Large intestine (tissue), 3 donors: ENCODE measurements around the gene GPR132. TPM values are rescaled to one million over a fixed set of nuclear protein-coding genes. Genes with fewer than 3 reads are reported as not detected.

Experiments
- DNase-seq, 2 donors: peaks; one replicate each; pipeline versions ENCODE4 v3.0.0 to v3.0.0-alpha.2; 2013
- H3K27ac ChIP-seq: one replicate; pipeline ENCODE4 v1.5.1; 2013; ENCODE audit warnings: low read length
- H3K27me3 ChIP-seq: 2 replicates; pipeline ENCODE4 v1.6.1; 2013; ENCODE audit warnings: low read length; ENCODE audit not compliant: control insufficient read depth, insufficient read depth
- H3K36me3 ChIP-seq: 2 replicates; pipeline ENCODE4 v1.6.1; 2013; ENCODE audit warnings: low read length; ENCODE audit not compliant: control insufficient read depth, insufficient read depth
- H3K4me1 ChIP-seq: one replicate; pipeline ENCODE4 v1.6.1; 2013; ENCODE audit warnings: low read length; ENCODE audit not compliant: control insufficient read depth, insufficient read depth
- H3K4me3 ChIP-seq: one replicate; pipeline ENCODE4 v1.5.1; 2013; ENCODE audit warnings: low read length
- H3K9me3 ChIP-seq: one replicate; pipeline ENCODE4 v1.6.1; 2013; ENCODE audit warnings: mild to moderate bottlenecking, low read depth, low read length, moderate library complexity; ENCODE audit not compliant: control insufficient read depth
- WGBS: methylation state at CpG from one replicate; pipeline ENCODE4 v1.1.5; 2013; ENCODE audit warnings: low lambda C conversion rate; ENCODE audit not compliant: insufficient coverage; 5-methylcytosine and 5-hydroxymethylcytosine counted together
- polyA plus RNA-seq: library from polyadenylated mRNA; unstranded; fragments of 120-200 nt; gene quantifications from one replicate; pipeline ENCODE4 v1.2.1, GENCODE V29; 2013

Gene GPR132
- polyA plus RNA-seq, 1 donor: 1.5 TPM

DNA sequence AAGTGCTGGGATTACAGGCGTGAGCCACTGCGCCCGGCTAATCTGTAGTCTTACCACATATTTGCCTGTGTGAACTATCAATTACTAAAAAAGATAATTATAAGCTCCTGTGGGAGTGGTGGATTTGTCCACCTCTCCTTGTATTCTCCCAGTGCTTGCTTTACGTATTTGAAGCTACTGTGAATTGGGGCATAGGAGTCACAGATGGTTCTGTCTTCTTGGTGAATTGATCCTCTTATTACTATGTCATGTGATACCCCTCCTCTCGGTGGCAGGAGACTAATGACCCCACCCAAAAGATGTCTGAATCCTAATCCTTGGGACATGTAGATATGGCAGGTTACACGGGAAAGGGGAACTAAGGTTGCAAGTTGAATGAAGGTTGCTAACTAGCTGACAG, 11.8 kb downstream of the GPR132 start:
- no peak for DNase-seq
- Histone ChIP-seq H3K4me1 (peaks cover 7% of the 10 kb centered on the region), H3K36me3 (no peaks in the 10 kb centered on the region), H3K27me3 (no peaks in the 10 kb centered on the region), H3K9me3 (peaks cover 4% of the 10 kb centered on the region), H3K27ac (no peak overlapping the region), H3K4me3 (no peak overlapping the region)
- 100% methylated on average over 1 of the region's 6 CpGs for WGBS

DNA sequence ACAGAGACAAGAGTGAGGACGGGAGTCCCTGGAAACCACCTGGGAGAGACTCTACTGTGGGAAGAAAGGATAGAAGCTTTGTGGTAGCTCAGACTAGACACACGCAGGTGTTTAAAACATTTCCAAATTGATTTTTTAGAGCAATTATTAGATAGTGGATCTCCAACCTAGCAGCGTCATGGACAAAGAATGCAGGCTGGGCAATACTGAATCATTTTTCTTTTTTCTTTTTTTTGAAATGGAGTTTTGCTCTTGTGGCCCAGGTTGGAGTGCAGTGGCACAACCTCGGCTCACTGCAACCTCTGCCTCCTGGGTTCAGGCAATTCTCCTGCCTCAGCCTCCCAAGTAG, 13.1 kb downstream of the GPR132 start:
- no CpG with 5 or more reads among the region's 4 CpGs for WGBS
- H3K9me3 ChIP-seq: peaks cover 4% of the 10 kb centered on the region
- no peaks in the 10 kb centered on the region for H3K36me3 ChIP-seq
- no peak for DNase-seq
- no peak overlapping the region for H3K27ac ChIP-seq
- peaks cover 7% of the 10 kb centered on the region for H3K4me1 ChIP-seq
- H3K27me3 ChIP-seq: no peaks in the 10 kb centered on the region
- H3K4me3 ChIP-seq: no peak overlapping the region

DNA sequence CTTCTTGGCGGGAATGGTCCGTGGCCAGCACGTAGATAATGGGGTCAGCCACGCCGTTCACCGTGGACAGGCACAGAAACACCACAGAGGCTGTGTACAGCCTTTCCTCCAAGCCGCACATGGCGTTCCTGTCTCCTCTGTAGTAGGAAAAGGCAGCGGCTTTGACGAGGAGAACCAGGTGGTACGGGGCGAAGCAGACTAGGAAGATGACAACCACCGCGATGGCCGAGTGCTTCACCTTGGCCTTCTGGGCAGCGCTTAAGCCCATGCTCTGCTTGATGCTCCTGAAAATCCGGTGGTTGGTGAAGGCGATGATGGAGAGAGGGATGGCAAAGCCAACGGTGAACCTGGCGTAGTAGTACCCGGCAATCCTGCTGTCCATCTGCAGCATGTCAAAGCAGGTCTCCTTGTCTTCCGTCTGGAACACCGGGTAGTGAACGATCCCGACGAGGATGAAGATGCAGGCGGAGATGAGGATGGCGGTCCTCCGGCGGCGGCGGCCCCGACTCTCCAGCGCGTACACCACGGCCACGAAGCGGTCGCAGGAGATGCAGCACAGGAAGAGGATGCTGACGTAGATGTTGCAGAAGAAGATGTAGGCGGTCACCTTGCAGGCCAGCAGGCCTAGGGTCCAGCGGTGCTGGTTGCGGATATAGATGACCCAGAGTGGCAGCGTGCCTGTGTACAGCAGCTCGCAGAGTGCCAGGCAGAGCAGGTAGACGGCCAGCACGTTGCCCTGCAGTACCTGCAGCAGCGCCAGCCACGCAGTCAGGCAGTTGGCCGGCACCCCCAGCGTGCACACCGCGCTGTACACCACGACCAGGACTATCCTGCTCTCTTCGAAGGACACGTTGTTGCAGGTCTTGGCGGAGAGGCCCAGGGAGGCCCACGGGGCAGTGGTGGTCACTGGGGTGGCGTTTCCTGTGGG, 13.8 kb downstream of the GPR132 start:
- DNase-seq: no peak
- no CpG with 5 or more reads among the region's 59 CpGs for WGBS
- Histone ChIP-seq H3K4me3 (no peak overlapping the region), H3K9me3 (peaks cover 4% of the 10 kb centered on the region), H3K36me3 (no peaks in the 10 kb centered on the region), H3K27ac (no peak overlapping the region), H3K27me3 (no peaks in the 10 kb centered on the region), H3K4me1 (peaks cover 7% of the 10 kb centered on the region)

DNA sequence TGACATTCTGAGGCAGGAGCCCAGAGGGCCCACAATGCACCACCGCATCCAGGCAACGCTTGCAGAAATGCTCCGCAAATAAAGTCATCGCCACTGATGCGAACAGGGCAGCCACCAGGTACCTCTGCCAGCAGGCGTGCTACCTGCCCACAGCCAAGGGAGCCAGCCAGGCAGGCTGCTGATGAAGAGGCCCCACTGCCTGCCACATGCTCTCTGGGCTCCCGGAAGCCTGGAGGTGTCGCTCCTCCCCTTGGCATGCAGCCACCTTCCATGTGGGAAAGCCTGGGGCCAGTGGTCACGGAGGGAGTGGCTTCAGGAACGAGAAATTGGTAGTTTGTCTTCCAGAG, 14.7 kb downstream of the GPR132 start:
- H3K9me3 ChIP-seq: peaks cover 4% of the 10 kb centered on the region
- no CpG with 5 or more reads among the region's 10 CpGs for WGBS

DNA sequence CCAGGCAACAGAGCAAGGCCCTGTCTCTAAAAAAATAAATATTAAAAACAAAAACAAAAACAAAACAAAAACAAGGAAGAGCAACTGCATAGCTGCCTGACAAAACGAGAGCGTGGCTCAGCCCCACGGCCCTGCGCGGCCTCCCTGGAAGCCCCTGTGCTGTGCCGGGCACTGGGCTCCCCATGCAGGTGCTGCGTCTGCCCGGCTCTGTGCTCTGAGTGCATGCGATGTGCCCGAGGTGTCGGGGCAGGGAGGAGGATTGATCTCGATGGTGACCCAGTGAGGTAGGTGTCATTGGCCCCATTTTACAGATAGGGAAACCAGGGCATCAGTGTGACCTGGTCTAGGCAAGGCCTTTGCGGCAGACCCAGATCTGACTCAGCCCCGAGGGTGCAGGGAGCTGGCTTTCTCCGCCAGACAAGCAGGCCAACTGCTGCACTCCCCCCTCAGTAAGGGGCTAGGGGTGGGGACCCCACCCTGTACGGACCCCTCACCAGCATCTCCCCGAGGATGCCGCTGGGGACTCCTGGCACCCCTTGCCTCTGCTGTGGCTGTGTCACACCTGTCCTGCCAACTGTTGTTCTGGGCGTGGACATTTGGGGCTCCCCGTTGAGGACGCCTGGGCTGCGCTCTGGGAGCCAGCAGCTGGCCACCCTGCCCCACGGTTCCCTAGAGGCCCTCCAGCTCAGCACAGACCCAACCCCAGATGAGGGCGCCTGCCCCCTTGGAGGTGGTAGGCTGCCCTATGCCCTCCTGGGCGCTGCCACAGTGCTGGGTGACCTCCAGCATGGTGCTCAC, 15.3 kb downstream of the GPR132 start:
- Histone ChIP-seq H3K9me3 (peaks cover 4% of the 10 kb centered on the region), H3K27me3 (peaks cover 2% of the 10 kb centered on the region), H3K4me1 (peaks cover 7% of the 10 kb centered on the region), H3K4me3 (no peak overlapping the region), H3K36me3 (no peaks in the 10 kb centered on the region), H3K27ac (no peak overlapping the region)
- WGBS: no CpG with 5 or more reads among the region's 25 CpGs
- no peak for DNase-seq

More for the DNA sequence above, 14.7 kb downstream of the GPR132 start:
- DNase-seq: peak; percentile 66 to 84
- no peaks in the 10 kb centered on the region for H3K27me3 ChIP-seq
- no peak overlapping the region for H3K4me3 ChIP-seq
- H3K27ac ChIP-seq: no peak overlapping the region
- no peaks in the 10 kb centered on the region for H3K36me3 ChIP-seq
- H3K4me1 ChIP-seq: peaks cover 7% of the 10 kb centered on the region

DNA sequence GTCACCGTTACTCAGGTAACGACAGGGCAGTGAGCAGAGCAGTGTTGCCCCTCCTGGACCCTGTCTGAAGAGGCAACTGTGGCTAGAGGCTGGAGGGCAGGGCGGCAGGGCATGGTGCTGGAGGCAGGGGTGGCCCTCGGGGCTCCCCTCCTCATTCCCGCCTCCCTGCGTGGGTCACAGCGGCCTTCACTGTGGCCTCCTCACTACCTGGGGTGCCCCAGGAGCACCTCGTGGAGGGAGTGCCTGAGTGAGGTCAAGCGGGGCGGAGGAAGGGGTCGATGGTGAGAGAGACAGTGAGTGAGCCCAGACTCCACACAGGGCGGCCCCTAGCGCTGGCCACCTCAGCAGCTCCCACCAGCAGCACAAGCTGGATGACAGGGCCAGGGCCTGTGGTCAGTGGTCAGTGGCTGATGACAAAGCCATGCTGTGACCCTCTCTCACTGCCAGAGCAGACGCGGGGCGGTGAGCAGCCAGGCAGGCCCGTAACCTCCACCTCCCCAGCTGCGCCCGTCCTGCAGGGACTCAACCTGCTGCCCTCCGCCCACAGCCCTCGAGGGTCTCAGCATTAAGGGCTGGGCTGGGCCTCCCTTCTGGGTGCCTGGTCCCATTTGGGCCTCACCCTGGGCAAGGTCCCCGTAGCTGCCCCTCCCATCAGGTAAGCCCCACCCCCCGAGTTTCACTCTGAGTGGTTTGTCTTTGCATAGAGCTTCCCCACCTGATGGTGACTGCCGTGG, 17.8 kb downstream of the GPR132 start:
- no CpG with 5 or more reads among the region's 24 CpGs for WGBS
- no peaks in the 10 kb centered on the region for H3K36me3 ChIP-seq
- H3K27ac ChIP-seq: no peak overlapping the region
- H3K9me3 ChIP-seq: peaks cover 4% of the 10 kb centered on the region
- peaks cover 7% of the 10 kb centered on the region for H3K4me1 ChIP-seq
- peaks cover 13% of the 10 kb centered on the region for H3K27me3 ChIP-seq
- DNase-seq: no peak
- no peak overlapping the region for H3K4me3 ChIP-seq

DNA sequence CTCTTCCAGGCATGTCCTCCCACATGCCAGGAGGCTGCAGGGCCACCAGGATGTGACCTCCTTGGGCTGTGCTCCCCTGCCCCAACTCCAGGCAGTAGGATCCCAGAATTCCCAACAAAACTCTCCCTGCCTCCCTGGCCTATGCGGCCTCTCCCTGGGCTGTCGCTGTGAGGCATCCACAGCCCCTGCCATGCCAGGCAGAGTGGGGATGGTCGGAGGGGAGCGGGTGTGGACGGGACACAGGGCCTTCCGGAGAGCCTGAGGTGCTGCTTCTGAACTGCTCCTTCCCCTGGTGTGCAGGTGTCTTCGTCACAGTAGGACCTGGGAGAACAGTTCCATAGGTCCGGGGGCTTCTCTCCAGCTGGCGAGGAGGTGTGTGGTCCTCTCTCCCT, 18.3 kb downstream of the GPR132 start:
- no CpG with 5 or more reads among the region's 9 CpGs for WGBS
- Histone ChIP-seq H3K27ac (no peak overlapping the region), H3K9me3 (peaks cover 4% of the 10 kb centered on the region), H3K27me3 (peaks cover 13% of the 10 kb centered on the region), H3K36me3 (no peaks in the 10 kb centered on the region), H3K4me3 (no peak overlapping the region), H3K4me1 (peaks cover 7% of the 10 kb centered on the region)
- DNase-seq: no peak

DNA sequence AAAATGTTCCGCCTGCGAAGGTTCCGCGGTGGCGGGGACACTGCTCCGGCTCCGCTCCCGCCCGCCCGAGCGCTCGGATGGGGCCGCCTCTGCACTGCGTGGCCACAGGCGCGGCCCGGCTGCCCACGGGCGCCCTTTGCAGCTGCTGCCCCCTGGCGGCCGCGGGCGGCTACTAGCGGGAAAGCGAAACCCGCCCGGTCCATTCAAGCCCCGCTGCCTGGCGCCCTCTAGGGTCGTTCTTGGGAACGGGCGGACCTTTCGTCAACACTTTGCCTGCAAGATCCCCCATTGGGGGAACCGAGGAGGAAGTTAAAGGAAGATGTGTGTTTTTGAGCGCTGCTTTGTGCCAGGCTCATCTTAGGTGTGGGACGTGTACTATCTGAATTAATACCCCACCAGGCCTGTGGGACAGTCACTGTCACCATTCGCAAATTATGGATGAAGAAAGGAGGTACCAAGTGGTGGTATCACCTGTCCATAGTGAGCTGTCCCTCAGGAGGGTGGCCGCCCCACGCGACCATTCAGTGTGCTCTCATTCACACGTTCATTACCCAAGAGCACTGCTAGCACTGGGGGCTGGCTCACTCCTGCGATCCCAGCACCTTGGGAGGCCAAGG, 19.4 kb downstream of the GPR132 start:
- Histone ChIP-seq H3K27me3 (peaks cover 13% of the 10 kb centered on the region), H3K36me3 (no peaks in the 10 kb centered on the region), H3K4me3 (no peak overlapping the region), H3K27ac (no peak overlapping the region), H3K4me1 (peaks cover 6% of the 10 kb centered on the region), H3K9me3 (no peaks in the 10 kb centered on the region)
- no CpG with 5 or more reads among the region's 42 CpGs for WGBS
- DNase-seq: peak; percentile 76 to 78

DNA sequence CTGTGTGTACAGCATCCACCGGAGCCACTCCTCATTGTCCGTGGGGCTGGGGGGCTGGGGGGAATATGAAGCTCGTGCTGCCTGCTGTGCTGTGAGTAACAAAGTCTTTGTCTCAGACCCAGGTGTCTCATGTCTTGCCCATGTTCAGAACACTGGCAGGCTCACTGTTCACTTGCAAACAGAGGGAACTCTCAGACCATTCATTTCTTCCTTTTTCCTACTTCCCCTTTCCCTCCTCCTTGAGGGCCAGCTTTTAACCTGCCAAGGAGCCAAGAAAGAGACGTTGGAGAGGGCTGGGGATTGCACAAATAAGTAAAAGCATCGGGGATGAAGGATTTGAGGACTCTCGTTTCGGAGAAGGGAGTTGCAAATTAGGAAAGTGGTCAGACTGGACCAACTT, 21.6 kb downstream of the GPR132 start:
- H3K27me3 ChIP-seq: peaks cover 13% of the 10 kb centered on the region
- H3K4me1 ChIP-seq: no peaks in the 10 kb centered on the region
- H3K9me3 ChIP-seq: no peaks in the 10 kb centered on the region
- H3K27ac ChIP-seq: no peak overlapping the region
- WGBS: no CpG with 5 or more reads among the region's 7 CpGs
- no peak overlapping the region for H3K4me3 ChIP-seq
- DNase-seq: no peak
- no peaks in the 10 kb centered on the region for H3K36me3 ChIP-seq

DNA sequence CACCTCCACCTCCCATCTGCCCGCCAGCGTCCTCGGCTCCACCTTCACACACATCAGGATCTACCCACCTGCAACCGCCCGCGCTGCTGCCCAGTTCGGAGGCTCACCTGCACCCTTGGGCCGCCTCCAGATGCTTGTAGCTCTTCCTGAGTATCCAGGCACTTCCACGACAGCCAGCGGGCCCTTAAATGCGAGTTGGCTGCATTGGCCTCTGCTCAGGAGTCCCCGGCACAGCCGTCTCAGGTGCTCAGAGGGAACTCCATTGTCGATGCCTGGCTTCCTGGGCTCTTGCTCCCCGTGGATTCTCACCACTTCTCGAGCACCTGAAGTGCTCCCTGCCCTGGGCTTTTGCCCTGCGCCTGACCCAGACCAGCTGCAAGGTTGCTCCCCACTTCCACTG, 22.4 kb downstream of the GPR132 start:
- no peaks in the 10 kb centered on the region for H3K9me3 ChIP-seq
- H3K4me1 ChIP-seq: no peaks in the 10 kb centered on the region
- H3K27ac ChIP-seq: no peak overlapping the region
- peaks cover 13% of the 10 kb centered on the region for H3K27me3 ChIP-seq
- H3K4me3 ChIP-seq: no peak overlapping the region
- no CpG with 5 or more reads among the region's 17 CpGs for WGBS
- H3K36me3 ChIP-seq: no peaks in the 10 kb centered on the region
- DNase-seq: no peak
